Epithelial cell of umbilical artery (primary cell): ENCODE results near the gene CCT2. TPM values are rescaled to one million over a fixed set of nuclear protein-coding genes. Genes with fewer than 3 reads are reported as not detected.

Experiments
- total RNA-seq: library from RNA; depleted of rRNA; stranded (reverse); fragments of >200 nt; gene quantifications from 2 replicates; pipeline ENCODE4 v1.2.3, GENCODE V29; 2014

The CCT2 gene
- 380 and 434 TPM in 2 replicates for total RNA-seq

DNA sequence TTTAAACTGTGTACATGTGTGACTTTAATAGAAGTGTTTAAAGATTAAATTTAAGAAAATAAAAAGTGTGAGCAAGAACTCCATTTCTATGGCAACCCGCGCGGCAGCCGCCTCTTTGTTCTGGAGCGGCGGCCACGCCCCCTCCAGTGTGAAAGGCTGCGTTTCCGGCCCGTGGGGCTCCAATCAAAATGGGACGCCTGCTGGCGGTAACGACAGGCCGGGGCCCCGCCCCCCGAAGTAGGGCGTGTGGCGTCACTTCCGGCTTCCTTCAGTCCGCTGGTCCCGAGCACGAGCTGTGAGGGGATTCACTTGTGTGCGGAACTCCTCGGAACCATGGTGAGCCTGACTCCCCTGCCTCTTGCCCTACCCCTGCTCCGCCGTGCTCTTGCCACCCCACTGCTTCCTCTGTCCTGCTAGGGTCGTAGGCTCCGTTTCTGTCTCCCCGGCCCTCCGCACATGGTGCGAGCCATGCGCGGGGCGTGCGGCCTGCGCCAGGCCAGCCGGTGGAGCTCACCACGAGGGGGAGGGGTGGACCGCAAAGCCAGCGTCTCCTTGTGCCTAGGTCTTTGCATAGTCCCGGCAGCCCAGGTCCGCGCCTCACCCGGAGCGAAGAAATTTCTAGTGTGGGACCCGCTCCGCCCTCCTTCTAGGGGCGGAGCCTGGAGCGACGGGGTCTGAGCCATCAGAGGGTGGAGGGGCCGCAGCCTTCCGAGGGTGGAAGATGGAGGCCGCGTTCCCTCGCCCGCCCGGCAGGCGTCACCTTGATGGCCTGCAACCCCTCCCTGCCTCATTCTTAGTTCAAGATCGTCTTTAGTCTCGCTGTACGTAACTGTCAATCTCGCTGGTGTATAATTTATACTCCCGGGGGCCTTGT, at the start of gene CCT2:
Gene CCT2 (plus strand): TSS at position 271 of the 874 bp plus-strand sequence. CDS start 63 bp downstream, at position 334.

DNA sequence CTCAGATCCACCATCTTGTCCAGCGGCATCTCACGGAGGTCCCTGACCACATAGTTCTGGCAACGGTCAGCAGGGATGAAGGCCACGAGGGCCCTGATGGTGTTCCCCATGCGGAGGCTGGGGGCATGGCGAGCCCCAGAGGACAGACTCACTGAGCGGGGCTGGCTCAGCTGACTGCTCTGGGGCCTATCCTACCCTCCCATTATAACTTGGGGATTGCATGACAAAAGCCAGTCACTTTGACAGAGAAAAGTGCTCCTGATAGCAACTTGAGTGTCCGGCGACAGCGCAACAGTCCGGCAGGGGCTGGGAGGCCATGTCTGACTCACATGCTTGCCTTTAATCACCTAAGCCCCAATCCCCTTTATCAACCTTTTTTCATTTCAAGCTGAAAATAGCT, 25.5 kb downstream of the CCT2 start, which contains the start of gene LRRC10:
Gene LRRC10 (minus strand): TSS at position 179 of the 400 bp plus-strand sequence. CDS start 69 bp downstream, at position 110.

Other genes starting within 250 kb of the CCT2 start
- not detected in 2 replicates for gene LYZ, start 237.1 kb upstream of the CCT2 start, total RNA-seq
- 24.0 and 28.7 TPM in 2 replicates for gene YEATS4, start 225.7 kb upstream of the CCT2 start, total RNA-seq
- 21.1 and 23.1 TPM in 2 replicates for gene FRS2, start 115.1 kb upstream of the CCT2 start, total RNA-seq
- not detected in 2 replicates for gene LRRC10, start 25.4 kb downstream of the CCT2 start, total RNA-seq
- not detected in 2 replicates for gene BEST3, start 113.8 kb downstream of the CCT2 start, total RNA-seq
- gene RAB3IP, start 153.4 kb downstream of the CCT2 start, total RNA-seq = 15.9 and 26.4 TPM in 2 replicates
- gene MYRFL, start 239.8 kb downstream of the CCT2 start, total RNA-seq = 0.15 TPM in 1 of 2 replicates, not detected in the other